ENCODE results near the gene MIX23.

The MIX23 gene

DNA sequence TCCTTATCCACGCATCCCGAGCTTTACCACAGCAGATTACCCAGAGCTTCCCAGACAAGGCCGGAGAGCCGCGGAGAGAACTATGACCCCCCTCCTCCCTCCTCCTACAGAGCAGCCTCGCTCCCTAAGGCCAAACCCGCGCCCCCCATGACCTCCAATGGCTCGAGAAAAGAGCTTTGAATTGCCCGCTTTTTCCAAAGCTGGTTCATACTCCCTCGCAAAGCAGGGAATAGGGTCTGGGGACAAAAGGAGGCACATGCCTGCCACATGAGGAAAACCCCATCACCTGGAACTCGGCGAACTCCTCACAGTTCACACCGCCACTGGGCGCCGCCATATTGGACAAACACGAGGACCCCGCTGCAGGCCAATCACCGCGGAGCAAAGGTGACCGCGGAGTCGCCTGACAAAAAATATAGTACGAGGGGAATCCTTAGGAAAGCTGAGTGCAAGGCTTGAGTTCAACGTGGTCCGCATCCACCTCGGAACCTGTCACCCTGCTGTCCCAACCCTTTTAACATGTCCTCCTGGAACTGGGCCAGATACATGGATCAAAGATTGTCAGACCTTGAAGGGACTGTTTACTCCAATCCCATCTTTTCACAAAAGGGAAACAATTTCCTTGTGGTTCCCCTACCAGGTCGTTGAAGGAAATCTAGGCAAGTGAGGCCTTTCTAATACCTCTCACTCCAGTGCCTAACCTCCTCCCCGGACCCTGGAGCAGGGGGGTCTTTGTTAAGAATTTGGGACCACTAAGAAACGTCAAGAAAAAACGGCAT, at the start of gene MIX23:
Gene MIX23 (minus strand): TSS at position 344 of the 779 bp plus-strand sequence. CDS start 7 bp downstream, at position 337.
- DNase-seq (ENCODE audit: low read depth), result peak; percentile 90
- H3K4me3 ChIP-seq (ENCODE audit: low read depth, low read length), result peak within 1 kb of the TSS; percentile 94
- TF ChIP-seq, protein P1, sequence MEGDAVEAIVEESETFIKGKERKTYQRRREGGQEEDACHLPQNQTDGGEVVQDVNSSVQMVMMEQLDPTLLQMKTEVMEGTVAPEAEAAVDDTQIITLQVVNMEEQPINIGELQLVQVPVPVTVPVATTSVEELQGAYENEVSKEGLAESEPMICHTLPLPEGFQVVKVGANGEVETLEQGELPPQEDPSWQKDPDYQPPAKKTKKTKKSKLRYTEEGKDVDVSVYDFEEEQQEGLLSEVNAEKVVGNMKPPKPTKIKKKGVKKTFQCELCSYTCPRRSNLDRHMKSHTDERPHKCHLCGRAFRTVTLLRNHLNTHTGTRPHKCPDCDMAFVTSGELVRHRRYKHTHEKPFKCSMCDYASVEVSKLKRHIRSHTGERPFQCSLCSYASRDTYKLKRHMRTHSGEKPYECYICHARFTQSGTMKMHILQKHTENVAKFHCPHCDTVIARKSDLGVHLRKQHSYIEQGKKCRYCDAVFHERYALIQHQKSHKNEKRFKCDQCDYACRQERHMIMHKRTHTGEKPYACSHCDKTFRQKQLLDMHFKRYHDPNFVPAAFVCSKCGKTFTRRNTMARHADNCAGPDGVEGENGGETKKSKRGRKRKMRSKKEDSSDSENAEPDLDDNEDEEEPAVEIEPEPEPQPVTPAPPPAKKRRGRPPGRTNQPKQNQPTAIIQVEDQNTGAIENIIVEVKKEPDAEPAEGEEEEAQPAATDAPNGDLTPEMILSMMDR (IDR thresholded peaks at IDR 0.05; ENCODE audit: insufficient read depth, low read depth, low read length, missing control alignments), result no peak

DNA sequence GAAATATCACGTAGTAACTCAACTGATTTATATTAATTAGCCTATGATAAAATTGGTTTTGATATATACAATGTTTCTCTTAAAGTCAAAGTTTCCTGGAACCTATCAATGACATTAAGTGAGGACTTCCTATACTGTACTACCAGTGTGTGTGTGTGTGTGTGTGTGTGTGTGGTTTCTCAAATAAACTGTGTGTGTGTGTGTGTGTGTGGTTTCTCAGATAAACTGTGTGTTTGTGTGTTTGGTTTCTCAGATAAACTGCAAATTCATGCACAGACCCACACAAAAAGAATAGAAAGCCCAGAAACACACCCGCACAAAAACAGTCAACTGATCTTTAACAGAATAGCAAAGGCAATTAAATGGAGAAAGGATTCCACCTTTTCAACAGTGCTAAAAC, 47.3 kb upstream of the MIX23 start:
- DNase-seq (ENCODE audit: low read depth), result no peak
- TF ChIP-seq, protein P1 (IDR thresholded peaks at IDR 0.05; ENCODE audit: insufficient read depth, low read depth, low read length, missing control alignments), result no peak
- H3K4me3 ChIP-seq (ENCODE audit: low read depth, low read length), result no peak overlapping the region

DNA sequence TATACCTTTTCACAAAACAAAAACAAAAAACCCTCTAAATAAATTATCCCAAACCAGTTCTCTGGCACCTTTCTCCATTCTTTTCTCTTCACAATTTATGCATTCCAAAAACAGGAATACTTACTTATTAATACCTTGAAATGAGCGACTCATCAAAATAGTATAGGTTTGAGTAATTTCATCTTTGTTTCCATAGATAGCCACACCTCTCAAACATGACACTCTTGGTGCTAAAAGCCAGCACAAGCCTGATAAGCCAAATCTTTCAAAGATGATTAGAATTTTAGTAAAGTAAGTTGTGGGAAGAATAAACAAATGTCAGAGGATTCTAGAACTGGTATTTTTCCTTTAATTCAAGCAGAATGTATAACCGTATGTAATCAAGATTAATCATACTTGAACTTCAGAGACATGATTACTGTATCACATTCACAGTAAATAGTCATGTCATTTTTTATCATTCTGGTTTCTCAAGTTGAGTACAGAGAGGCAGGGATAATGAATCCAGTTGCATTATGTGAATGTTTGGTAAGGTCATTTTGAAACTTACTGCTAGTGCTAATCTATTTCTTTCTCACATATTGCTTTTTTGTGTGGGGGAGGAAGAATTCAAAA, 44.9 kb upstream of the MIX23 start:
- DNase-seq (ENCODE audit: low read depth), result peak; percentile 13
- TF ChIP-seq, protein P1 (IDR thresholded peaks at IDR 0.05; ENCODE audit: insufficient read depth, low read depth, low read length, missing control alignments), result no peak
- no peak overlapping the region for H3K4me3 ChIP-seq (ENCODE audit: low read depth, low read length)

DNA sequence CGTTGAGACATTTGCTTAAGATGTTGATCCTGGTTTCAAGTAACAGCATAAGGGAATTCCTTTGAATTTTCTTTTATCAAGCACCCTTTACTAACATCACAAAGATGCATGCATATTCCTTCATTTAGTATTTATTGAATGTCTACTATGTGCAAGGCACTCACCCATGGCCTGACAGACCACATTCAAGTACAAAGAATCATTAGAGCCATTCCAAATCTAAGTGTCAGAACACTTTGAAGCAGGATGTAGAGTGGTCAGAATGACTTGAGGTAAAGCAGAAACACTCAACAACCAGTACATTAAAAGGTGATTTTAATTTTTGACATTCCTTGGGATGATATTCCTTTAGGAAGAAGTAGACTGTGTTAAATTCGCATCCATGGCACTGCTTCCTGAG, 38.8 kb upstream of the MIX23 start:
- no peak overlapping the region for H3K4me3 ChIP-seq (ENCODE audit: low read depth, low read length)
- TF ChIP-seq, protein P1 (IDR thresholded peaks at IDR 0.05; ENCODE audit: insufficient read depth, low read depth, low read length, missing control alignments), result no peak
- no peak for DNase-seq (ENCODE audit: low read depth)

DNA sequence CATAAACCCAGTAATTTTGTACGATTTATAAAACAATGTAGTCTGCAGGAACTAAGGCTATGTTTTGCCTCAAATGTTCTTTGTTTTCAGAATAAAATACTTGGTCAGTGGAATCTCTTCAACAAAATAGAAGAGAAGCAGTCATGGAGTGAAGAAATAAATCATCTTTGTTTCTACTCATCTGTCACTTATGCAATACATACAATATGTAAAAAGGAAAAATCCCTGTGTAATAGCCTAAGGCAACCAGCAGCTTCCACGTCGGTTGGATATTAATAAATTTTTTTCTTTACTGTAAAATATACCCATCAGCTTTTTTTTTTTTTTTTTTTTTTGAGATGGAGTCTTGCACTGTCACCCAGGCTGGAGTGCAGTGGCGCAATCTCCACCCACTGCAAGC, 38.1 kb upstream of the MIX23 start:
- no peak for DNase-seq (ENCODE audit: low read depth)

DNA sequence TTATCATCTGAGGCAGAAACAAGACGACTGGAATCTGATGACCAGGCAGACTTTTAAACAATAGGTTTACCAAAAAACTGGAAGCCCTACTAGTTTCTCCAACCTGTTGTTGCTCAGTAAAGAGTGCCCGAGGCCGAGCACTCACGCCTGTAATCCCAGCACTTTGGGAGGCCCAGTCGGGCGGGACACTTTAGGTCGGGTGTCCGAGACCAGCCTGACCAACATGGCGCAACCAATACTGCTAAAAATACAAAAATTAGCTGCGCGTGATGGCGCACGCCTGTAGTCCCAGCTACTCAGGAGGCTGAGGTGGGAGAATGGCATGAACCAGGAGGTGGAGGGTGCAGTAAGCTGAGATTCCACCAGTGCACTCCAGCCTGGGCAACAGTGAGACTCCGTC, 33.9 kb upstream of the MIX23 start:
- TF ChIP-seq, protein P1 (IDR thresholded peaks at IDR 0.05; ENCODE audit: insufficient read depth, low read depth, low read length, missing control alignments), result no peak
- H3K4me3 ChIP-seq (ENCODE audit: low read depth, low read length), result peak overlapping the region; percentile 75
- DNase-seq (ENCODE audit: low read depth), result no peak

More for the DNA sequence above, 38.1 kb upstream of the MIX23 start:
- TF ChIP-seq, protein P1 (IDR thresholded peaks at IDR 0.05; ENCODE audit: insufficient read depth, low read depth, low read length, missing control alignments), result no peak
- no peak overlapping the region for H3K4me3 ChIP-seq (ENCODE audit: low read depth, low read length)

All from GM12865 (cell line).